ENCODE measurements around the gene KIF22. TPM values are rescaled to one million over a fixed set of nuclear protein-coding genes. Genes with fewer than 3 reads are reported as not detected.

The KIF22 gene
- polyA plus RNA-seq, 10 donors: 25.2 to 51.3 (median 29.4) TPM

GRCh38 chr16:29794231-29794710, 3.7 kb downstream of the KIF22 start:
- no peak for DNase-seq

DNA sequence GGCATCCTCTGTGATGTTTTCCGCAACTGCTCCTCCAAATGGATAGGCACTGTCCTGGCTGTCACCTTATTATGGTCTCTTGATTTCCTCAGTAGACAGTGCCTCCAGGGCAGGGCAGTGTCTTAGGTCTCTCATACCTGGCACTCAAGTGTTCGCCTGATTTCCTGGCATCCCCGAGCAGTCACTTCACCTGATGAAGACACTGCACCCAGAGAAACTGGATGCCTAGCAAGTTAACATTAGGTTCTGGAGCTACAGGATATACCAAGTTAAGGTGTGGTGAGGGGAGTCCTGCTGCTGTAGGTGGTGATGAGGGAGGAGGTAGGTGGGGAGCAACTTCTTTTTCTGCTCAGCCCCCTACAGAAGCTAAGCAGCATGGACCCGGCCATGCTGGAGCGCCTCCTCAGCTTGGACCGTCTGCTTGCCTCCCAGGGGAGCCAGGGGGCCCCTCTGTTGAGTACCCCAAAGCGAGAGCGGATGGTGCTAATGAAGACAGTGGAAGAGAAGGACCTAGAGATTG, 11.9 kb downstream of the KIF22 start:
- no peak for DNase-seq

DNA sequence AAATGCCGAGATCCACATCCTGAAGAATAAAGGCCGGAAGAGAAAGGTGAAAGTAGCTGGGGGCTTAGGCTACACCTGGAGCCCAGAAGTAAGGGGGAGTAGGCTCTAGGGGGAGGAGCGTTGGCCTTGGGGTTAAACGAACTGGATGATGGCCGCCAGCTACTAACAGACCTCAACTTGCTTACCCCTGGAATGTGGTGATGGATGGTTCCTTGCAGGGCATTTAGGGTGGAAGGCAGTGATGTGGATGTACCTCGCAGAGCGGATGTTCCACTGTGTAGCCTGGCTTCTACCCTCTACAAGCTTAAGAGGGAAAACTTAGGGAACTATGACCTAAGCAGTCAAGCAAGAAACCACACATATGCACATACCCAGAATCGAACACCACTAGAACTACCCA, 13.5 kb downstream of the KIF22 start:
- DNase-seq: no peak

- DNase-seq: no peak
These were observed 14.1 kb downstream of the KIF22 start for GRCh38 chr16:29804455-29805231.

DNA sequence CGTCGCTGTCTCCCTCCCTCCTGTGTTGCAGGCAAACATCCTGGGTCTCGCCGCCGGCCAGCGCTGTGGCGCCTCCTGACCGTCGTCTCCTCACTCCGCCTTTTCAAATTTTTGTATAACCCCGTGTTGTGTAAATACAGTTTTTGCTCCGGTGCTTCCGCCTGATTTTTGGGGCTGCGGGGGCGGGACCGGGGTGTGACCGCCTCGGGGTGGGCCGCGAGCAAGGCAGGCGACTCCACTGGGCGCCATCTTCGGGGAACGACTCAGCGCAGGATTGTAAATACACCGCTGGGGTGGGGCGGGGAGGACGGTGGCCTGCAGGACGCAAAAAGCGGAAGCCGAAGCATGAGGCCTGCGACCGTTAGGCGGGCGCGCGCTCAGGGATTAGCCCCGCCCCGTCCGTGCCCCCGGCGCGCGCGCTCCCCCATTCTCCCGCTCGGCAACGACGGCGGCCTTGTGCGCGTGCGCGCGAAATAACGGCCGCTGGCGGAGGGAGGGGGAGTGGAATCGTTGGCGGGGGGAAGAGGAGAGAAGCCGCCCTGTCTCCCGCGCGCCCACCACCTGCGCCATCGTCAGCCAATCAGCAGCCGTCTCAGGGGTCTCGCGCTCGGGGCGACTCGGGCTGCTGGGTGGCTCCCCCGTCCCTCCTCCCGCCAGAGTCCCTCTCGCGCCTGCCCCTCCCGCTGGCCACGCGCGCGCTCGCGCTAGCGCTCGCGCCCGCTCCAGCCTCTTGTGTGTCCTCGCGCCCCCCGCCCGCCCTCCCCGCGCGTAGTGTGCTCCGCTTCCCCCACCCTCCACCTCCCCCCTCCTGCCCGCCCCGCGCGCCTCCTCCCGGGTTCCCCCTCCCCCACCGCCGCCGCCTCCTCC, 14.9 kb downstream of the KIF22 start:
- peak; percentile 97 to 99 (median 98) for DNase-seq

- peak in 1 of 3 donors; percentile 90 for DNase-seq
These were observed 15.6 kb downstream of the KIF22 start, which contains the start of gene MAZ for GRCh38 chr16:29806099-29806579. TSS of gene MAZ (plus strand) at chr16:29806529. CDS start at chr16:29806702, 173 bp downstream.

DNA sequence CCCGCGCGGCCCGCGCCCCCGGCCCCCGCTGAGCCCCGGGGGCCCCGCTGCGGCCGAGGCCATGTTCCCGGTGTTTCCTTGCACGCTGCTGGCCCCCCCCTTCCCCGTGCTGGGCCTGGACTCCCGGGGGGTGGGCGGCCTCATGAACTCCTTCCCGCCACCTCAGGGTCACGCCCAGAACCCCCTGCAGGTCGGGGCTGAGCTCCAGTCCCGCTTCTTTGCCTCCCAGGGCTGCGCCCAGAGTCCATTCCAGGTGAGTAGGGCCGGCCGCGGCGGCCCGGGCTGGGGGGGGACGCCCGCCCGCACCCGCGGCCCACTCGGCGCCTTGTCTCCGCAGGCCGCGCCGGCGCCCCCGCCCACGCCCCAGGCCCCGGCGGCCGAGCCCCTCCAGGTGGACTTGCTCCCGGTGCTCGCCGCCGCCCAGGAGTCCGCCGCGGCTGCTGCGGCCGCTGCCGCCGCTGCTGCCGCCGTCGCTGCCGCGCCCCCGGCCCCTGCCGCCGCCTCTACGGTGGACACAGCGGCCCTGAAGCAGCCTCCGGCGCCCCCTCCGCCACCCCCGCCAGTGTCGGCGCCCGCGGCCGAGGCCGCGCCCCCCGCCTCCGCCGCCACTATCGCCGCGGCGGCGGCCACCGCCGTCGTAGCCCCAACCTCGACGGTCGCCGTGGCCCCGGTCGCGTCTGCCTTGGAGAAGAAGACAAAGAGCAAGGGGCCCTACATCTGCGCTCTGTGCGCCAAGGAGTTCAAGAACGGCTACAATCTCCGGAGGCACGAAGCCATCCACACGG, 16.3 kb downstream of the KIF22 start:
- peak in 2 of 3 donors; percentile 66 to 84 for DNase-seq

DNA sequence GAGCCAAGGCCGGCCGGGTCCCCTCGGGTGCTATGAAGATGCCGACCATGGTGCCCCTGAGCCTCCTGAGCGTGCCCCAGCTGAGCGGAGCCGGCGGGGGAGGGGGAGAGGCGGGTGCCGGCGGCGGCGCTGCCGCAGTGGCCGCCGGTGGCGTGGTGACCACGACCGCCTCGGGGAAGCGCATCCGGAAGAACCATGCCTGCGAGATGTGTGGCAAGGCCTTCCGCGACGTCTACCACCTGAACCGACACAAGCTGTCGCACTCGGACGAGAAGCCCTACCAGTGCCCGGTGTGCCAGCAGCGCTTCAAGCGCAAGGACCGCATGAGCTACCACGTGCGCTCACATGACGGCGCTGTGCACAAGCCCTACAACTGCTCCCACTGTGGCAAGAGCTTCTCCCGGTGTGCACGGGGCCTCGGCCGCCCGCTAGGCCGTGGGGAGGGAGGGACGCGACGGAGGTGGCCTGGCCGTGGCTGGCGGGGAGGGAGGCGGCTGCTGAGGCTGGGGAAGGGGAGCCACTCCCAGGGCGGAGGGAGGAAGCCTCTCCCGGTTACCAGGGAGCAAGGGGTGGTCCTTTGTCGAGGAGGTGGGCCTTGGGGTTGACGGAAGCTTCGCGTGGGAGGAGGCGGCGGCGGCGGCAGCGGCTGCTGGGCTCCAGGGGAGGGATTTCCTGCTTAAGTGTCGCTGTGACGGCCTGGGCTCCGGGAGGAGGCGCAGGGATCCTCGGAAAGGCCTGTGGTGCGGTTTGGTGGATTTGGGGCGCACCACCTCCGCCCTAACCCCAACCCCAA, 17.1 kb downstream of the KIF22 start:
- DNase-seq: peak; percentile 88 to 96 (median 90)

GRCh38 chr16:29808219-29808900, 17.8 kb downstream of the KIF22 start:
- DNase-seq: no peak

GRCh38 chr16:29809031-29809747, 18.6 kb downstream of the KIF22 start:
- no peak for DNase-seq

DNA sequence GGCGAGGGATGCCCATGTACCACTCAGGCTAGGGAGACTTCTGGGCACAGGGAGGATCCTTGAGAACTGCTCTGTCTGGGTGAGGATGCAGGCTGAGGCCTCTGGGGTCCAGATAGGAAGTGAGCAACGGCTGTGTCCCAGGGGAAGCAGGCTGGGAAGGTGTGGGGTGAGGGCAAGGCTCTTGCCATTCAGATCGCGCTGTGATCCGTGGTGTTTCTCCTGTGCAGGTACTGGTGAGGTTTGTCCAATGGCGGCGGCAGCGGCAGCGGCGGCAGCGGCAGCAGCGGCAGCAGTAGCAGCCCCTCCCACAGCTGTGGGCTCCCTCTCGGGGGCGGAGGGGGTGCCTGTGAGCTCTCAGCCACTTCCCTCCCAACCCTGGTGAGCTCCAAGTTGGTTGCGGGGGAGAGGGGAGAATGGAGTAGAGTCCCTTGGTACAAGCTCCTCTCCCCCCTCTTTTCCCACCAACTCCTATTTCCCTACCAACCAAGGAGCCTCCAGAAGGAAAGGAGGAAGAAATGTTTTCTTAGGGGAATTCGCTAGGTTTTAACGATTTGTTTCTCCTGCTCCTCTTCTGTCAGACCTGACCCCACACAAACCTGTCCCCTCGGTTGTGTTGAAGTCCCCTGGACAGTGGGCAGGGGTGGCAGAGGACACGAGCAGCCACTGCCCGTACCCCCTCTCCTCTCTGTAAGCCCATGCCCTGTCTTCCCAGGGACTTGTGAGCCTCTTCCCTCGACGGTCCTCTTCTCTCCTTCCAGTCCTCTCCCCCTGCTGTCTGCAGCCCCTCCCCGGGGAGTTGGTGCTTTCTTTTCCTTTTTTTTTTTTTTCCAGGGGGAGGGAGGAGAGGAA, 19.5 kb downstream of the KIF22 start:
- DNase-seq: peak in 1 of 3 donors; percentile 63

- no peak for DNase-seq
These were observed 20.2 kb downstream of the KIF22 start for GRCh38 chr16:29810699-29811169.

DNA sequence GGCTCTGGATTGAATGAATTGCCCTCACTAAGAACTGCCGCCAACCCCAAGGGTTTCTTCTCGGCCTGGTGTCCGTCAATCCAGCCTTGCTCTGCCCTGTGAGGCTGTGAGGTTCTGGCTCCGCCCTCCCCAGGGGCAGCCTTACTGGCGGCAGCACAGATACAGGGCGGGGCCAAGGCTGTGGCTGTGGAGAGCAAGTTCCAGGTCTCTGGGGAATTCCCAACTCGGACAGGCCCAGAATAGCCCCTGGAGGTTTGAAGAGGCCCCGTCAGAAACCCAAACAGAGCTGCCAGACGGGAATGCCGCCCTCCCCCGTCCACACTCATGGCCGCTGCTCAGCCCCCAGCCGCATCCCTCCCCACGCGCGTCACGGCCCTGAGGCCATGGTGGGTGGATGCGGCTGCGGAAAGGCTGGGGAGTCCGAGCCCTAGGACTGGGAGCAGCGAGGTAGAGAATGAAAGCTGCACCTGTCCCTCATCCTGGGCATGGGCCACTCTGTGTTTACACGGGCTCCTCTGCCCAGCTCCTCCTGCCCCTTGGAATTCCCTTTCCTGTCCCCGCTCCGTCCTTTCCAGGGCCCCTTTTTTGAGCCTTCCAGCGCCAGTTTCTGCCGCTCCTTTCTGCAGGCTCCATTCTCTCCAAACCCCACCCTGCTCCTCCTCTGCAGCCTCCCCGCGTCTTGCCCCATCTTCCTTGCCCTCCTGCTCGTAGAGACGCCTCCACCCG, 20.8 kb downstream of the KIF22 start:
- peak; percentile 89 to 96 (median 94) for DNase-seq

DNA sequence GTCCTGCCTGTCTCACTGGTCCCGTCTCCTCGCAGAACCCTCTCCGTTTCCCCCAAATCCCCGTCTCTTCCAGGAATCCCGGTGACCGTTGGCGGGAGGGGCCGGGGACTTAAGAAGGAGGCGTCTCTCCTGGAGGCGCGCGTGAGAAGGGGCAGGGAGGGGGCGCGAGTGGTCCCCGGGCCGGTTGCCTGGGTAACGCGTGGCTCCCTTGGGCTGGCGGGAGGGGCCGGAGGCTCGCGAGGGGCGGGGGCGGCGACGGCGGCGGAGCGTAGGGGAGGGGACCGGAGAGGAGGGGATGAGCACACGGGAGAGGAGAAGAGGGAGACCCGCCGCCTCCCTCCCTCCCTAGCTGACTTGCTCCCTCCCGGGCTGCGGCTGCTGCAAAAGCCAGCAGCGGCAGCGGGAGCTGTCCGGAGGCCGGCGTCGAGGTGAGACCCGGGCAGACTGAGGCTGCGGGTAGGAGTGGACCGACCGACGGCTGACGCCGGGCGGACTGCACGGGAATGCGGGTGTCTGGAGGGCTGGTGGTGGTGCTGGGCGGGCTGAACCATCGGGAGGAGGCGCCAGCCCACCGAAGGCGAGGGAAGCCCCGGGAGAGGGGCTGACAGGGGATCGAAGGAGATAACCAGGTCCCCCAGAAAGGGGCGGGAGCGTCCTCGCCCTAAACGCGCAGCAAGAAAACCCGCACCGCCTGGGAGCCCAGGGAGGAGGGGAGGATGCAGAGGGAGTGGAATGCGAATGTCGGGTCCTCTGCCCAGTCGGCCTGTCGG, 21.5 kb downstream of the KIF22 start, which contains the start of gene PRRT2:
PRRT2 (plus strand) TSS at position 298 of the 770 bp plus-strand sequence. CDS start 862 bp downstream, outside the sequence.
- peak; percentile 75 to 94 (median 86) for DNase-seq

- peak in 1 of 3 donors; percentile 36 for DNase-seq
These were observed 22.4 kb downstream of the KIF22 start for GRCh38 chr16:29812754-29813643.
